ENCODE data around the gene CSNK2A2.

CSNK2A2 gene

GRCh38 chr16:58119509-58119845 lies 78.4 kb downstream of the CSNK2A2 start:
- H3K4me3 ChIP-seq (ENCODE audit: low read length), result no peak overlapping the region
- DNase-seq (ENCODE audit: low read depth, low spot score), result no peak

DNA sequence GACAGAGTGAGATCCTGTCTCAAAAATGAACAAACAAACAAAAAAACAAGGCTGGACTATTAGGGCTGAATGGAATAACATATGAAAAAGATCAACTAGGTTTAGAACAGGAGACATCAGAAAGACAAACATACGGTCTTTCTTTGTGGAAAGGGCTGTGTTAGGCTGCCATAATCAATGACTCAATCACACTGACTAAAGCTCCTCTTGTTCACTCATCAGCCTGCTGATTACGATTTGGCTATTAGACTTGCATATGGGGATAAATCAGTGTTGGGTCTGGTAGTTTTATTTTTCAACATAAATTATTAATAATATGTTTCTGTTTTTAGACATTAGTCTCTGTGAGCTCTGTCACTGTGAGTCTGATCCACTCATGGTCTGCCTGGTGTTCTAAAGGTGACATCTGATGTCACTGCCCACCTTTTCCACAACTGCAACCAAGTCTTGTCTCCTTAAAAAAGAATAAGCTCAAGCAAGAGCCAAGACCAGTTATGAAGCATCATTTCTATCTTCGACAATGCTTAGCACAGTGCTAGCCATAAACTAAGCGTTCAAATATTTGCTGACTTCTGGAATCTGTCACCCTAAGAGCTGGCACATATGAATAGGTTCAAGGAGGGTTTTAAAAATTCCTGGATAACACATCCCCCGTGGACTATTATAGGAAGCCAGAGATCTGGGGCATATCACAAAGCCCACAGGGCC lies 79.0 kb downstream of the CSNK2A2 start:
- no peak overlapping the region for H3K4me3 ChIP-seq (ENCODE audit: low read length)
- no peak for DNase-seq (ENCODE audit: low read depth, low spot score)

- H3K4me3 ChIP-seq (ENCODE audit: low read length), result no peak overlapping the region
- no peak for DNase-seq (ENCODE audit: low read depth, low spot score)
These were observed 81.4 kb downstream of the CSNK2A2 start for GRCh38 chr16:58116529-58116928.

DNA sequence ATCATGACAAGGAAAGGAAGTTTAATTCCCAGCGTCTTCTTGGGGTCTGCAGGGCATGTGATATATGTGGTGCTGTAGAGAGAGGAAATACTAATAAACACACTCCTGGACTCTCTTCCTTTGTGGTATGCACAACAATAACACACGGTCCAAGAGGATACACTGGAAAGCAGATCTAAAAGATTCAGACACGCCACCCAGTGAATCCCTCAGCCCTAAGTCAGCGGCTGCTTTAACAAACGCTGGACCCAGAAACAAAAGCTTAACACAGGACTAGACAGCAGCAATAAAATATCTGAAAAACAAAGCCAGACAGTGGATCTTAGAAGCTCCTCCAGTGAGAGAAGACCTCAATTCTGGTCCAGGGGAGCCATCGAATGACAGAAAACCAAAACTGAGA lies 81.8 kb downstream of the CSNK2A2 start:
- H3K4me3 ChIP-seq (ENCODE audit: low read length), result no peak overlapping the region
- DNase-seq (ENCODE audit: low read depth, low spot score), result no peak

DNA sequence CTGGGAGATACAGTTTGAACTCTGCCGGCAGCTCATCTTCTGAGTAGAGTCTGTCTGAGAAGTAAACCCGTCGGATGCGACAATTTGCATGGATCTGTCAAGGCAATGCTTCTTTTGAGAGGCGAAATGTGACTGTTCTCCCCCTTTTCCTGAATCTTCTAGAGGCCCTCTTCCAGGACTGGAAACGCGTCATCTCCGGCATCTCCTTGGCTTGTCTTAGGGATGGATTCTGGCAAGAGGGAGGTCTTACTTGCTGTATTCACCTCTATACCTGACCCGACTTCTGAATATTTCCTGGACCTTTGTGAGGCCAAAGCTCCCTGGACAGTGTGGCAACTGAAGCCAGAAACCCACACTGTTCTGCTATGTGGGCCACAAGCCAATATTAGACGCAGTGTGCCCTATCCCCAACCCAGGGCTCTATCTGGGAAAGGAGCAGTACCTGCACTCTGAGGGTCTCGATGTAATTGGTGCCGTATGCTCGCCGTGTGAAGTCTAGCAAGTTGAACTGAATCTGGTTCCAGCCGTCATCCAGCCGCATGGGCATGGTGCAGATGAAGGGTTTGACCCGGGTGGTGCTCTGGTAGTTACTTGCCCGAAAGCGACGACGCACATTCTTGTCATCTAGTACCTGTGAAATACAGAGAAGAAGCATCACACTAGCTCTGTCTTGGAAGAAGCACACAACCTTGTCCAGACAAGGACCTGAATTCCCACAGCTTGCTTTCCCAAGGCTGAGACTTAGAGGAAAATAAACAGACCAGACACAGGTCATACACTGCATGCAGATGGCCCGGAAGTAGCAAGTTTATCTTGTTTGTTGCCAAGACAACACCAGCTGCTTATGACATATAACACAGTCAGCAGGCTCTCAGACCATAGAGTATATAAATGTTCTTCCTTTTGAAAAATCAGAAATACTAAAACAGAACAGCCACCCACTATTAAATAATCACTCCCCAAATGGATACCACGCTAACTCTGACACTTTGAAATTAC lies 82.8 kb downstream of the CSNK2A2 start:
- no peak for DNase-seq (ENCODE audit: low read depth, low spot score)
- no peak overlapping the region for H3K4me3 ChIP-seq (ENCODE audit: low read length)

- no peak overlapping the region for H3K4me3 ChIP-seq (ENCODE audit: low read length)
- DNase-seq (ENCODE audit: low read depth, low spot score), result no peak
These were observed 86.6 kb downstream of the CSNK2A2 start for GRCh38 chr16:58111302-58111627.

- H3K4me3 ChIP-seq (ENCODE audit: low read length), result no peak overlapping the region
- DNase-seq (ENCODE audit: low read depth, low spot score), result no peak
These were observed 87.2 kb downstream of the CSNK2A2 start for GRCh38 chr16:58110571-58111301.

DNA sequence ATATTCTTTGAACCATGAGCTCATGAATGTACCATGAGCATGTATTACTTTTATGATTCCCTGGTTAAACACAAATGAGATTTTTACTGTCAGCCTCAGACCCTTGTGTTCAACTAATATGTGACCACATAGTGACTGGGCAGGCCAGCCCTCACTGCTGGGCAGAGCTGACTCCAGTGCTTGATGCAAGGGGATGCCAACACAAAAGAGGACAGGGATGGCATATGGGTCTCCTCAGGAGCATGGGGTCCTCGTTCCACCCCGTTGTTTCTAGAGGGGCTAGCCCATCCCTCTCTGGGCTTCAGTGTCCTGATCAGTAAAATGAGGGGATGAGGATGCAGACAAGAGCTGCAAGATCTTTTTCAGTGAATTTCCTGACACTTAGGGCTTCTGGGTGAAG lies 88.0 kb downstream of the CSNK2A2 start:
- DNase-seq (ENCODE audit: low read depth, low spot score), result no peak
- H3K4me3 ChIP-seq (ENCODE audit: low read length), result no peak overlapping the region

DNA sequence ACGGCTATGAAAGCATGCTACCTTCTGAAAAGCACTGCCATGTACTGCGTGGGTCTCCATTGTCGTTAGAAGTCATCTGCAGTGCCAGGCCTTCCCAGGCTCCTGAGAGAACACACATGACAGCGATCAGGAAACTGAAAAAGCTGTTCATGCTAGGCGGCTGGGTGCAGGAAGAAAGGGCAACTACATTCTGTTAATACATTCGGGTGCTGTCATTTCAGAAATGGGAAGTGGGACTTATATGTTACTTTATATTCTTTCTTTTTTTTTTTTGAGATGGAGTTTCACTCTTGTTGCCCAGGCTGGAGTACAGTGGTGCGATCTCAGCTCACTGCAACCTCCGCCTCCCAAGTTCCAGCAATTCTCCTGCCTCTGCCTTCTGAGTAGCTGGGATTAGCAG lies 88.6 kb downstream of the CSNK2A2 start:
- no peak overlapping the region for H3K4me3 ChIP-seq (ENCODE audit: low read length)
- no peak for DNase-seq (ENCODE audit: low read depth, low spot score)
